GDM1 (cell line): ENCODE data around the gene ARPC5L.
A peak's percentile ranks its signal among the peaks of the same experiment; 100 is the strongest.
"Not testable (repeated sequence)": the region's sequence is repeated elsewhere in the genome, so short reads cannot be mapped to it uniquely, and the experiment has no call there.

Source experiments
- DNase-seq: peaks from one replicate; lab custom pipeline; 2025; lab: John Stamatoyannopoulos, UW

The ARPC5L gene

GRCh38 chr9:124861342-124862229 lies at the start of gene ARPC5L, which contains the start of gene RPL35:
Gene ARPC5L (plus strand): TSS chr9:124862130. CDS start chr9:124869291, 7,161 bp downstream.
Gene RPL35 (minus strand): TSS chr9:124861957. CDS start chr9:124861912, 45 bp downstream.
- DNase-seq, result peak; percentile 91

GRCh38 chr9:124812441-124812876 lies 49.5 kb upstream of the ARPC5L start:
- DNase-seq, result no peak

- no peak for DNase-seq
Observed at GRCh38 chr9:124813041-124813440, 48.9 kb upstream of the ARPC5L start.

- DNase-seq, result no peak
Observed at GRCh38 chr9:124813501-124814163, 48.3 kb upstream of the ARPC5L start.

- DNase-seq, result no peak
Observed at GRCh38 chr9:124814164-124814535, 47.8 kb upstream of the ARPC5L start.

- no peak for DNase-seq
Observed at GRCh38 chr9:124815601-124816000, 46.3 kb upstream of the ARPC5L start.

- no peak for DNase-seq
Observed at GRCh38 chr9:124818431-124819281, 43.3 kb upstream of the ARPC5L start.

- no peak for DNase-seq
Observed at GRCh38 chr9:124820698-124821623, 41.0 kb upstream of the ARPC5L start.

GRCh38 chr9:124828489-124829333 lies 33.2 kb upstream of the ARPC5L start:
- DNase-seq, result no peak

- no peak for DNase-seq
Observed at GRCh38 chr9:124829334-124829669, 32.6 kb upstream of the ARPC5L start.

- no peak for DNase-seq
Observed at GRCh38 chr9:124830593-124830992, 31.3 kb upstream of the ARPC5L start.

GRCh38 chr9:124831642-124832364 lies 30.1 kb upstream of the ARPC5L start:
- no peak for DNase-seq

GRCh38 chr9:124834591-124834990 lies 27.3 kb upstream of the ARPC5L start:
- no peak for DNase-seq

GRCh38 chr9:124835026-124835557 lies 26.8 kb upstream of the ARPC5L start:
- DNase-seq, result no peak

GRCh38 chr9:124838132-124838531 lies 23.8 kb upstream of the ARPC5L start:
- DNase-seq, result not testable (repeated sequence)

- DNase-seq, result not testable (repeated sequence)
Observed at GRCh38 chr9:124838567-124839275, 23.2 kb upstream of the ARPC5L start.

GRCh38 chr9:124839612-124840299 lies 22.2 kb upstream of the ARPC5L start:
- DNase-seq, result no peak

- DNase-seq, result no peak
Observed at GRCh38 chr9:124840300-124840833, 21.6 kb upstream of the ARPC5L start.
